Skin epidermis (tissue), 12 donors: ENCODE results near the gene RIOX2.

Source experiments
- H3K27ac ChIP-seq, 21 experiments: fragments of 200-600 bp; sonication (generic) in 11 of 21; one replicate each; pipeline ENCODE4 v1.5.0; 2020; ENCODE audit warnings: mild to moderate bottlenecking in 3 of 21, inconsistent platforms in 2 of 21, moderate library complexity in 2 of 21
- H3K4me3 ChIP-seq, 7 experiments: fragments of 200-600 bp; sonication (generic) in 2 of 7; one replicate each; pipeline ENCODE4 v1.5.0; 2020; ENCODE audit warnings: inconsistent platforms in 2 of 7, mild to moderate bottlenecking in 2 of 7, moderate library complexity in 1 of 7

Gene RIOX2

DNA sequence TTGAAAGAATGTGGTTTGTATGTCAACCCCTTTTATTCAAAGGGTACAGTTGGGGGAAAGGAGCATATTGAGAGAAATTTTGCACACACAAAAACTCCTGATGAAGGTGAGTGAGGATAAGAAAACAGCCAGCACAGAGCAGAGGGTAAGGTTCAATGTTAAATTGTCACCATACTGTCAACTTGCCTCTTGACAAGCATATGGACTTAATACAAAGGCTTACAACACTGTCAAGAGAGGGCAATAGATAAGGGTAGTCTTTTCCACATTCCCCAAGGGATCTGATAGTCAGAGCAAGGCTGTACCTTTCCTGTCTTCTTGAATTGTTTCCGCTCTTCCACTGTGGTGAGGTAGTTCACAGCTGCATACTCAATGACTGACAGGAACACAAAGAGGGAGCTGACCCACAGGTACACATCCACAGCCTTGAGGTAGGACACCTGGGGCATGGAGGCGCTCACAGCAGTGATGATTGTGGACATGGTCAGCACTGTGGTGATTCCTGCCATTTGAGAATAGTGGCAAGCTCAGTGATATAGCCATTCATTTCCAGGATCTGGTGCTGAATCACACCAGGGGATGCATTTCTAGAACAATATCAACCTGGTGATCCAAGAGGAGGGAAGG, 20.4 kb upstream of the RIOX2 start:
- H3K27ac ChIP-seq: no peak overlapping the region

DNA sequence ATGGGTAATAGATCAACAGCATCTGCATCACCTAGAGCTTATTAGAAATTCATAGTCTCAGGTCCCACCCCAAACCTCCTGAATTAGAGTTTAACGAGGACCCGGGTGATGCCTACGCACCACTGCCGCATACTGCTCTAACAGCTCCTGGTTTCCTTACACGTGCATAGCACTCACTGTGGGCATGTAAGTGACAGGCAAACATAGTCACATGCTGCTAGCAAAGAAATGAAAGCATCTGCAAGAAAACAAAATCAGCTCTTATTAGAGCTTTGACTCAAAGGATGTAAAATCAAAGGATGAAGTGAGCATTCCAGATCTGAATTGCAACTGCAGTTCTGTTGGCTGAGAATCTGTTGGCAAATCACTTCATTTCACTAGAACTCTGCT, 19.1 kb upstream of the RIOX2 start:
- Histone ChIP-seq H3K27ac (no peak overlapping the region), H3K4me3 (no peak overlapping the region)

More for the DNA sequence above, 20.4 kb upstream of the RIOX2 start:
- no peak overlapping the region for H3K4me3 ChIP-seq

DNA sequence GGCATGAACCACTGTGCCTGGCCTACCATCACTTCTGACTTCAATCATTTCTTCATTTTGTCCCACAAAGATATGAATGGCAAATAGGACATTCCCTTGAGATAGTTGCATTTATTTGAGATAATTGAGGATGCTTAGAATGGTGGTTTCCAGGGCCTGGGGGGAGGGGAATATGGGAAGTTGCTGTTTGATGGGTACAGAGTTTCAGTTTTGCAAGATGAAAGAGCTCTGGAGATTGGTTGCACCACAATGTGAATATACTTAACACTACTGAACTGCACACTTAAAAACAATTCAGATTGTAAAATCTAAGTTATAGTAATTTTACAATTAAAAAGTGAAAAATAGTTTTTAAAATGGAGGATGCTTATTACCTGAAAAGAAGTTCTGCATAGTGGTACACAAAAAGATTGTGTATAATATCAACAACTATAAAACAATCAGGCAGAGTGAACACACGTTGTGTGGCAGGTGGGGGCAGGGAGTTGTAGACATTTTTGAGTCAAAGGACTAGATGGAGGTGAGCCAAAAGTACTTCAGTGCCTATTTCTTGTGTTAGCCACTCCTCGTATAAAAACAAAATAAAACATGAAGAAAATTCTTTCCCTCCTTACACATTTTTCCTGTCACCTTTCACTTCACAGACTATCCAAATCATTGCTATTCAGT, 18.5 kb upstream of the RIOX2 start:
- H3K4me3 ChIP-seq: no peak overlapping the region
- H3K27ac ChIP-seq: no peak overlapping the region

DNA sequence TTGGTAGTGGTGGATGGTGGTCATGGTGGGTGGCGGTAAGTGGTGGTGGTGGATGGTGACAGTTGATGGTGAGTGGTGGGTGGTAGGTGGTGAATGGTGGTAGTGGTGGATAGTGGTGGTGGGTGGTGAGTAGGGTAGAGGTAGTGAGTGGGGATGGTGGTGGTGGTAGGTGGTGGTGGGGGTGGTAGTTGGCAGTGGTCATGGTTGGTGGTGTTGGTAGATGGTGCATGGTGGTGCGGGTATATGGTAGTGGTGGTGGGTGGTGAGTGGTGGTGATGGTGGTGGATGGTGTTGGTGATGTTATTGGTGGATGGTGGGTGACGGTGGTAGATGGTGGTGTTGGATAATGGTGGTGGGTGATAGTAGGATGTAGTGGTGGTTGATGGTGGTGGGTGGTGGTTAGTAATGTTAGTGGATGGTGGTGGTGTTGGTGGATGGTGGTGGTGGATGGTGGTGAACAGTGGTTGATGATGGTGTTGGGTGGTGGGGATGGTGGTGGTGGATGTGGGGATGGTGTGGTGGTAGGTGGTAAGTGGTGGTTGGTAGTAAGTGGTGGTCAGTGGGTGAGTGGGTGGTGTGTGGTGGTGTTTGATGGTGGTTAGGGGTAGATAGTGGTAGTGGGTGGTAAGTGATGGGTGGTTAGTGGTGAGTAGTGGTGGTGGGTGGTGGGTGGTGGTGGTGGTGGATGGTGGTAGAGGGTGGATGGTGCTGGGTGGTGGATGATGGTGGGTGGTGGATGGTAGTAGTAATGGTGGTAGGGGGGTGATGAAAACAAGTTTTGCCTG, 16.7 kb upstream of the RIOX2 start:
- Histone ChIP-seq H3K4me3 (no peak overlapping the region), H3K27ac (no peak overlapping the region)

DNA sequence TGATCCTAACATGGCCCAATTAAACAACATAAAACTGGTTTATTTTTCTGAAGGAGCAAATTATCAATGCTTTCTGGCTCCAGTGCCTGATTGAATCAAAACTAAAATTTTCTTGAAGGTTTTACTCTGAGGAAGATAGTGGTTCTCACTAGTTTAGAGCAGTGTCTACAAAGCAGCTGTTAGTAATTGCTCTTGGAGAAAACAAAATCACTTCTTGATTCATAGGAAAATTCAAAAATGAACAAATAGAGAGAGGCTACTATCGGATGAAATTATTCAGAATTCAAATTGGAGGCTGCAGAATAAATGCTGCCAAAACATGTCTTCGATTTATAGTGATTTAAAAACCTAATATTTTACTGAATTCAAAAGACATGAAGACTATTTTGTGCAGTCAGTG, 15.1 kb upstream of the RIOX2 start:
- Histone ChIP-seq H3K27ac (no peak overlapping the region), H3K4me3 (no peak overlapping the region)

DNA sequence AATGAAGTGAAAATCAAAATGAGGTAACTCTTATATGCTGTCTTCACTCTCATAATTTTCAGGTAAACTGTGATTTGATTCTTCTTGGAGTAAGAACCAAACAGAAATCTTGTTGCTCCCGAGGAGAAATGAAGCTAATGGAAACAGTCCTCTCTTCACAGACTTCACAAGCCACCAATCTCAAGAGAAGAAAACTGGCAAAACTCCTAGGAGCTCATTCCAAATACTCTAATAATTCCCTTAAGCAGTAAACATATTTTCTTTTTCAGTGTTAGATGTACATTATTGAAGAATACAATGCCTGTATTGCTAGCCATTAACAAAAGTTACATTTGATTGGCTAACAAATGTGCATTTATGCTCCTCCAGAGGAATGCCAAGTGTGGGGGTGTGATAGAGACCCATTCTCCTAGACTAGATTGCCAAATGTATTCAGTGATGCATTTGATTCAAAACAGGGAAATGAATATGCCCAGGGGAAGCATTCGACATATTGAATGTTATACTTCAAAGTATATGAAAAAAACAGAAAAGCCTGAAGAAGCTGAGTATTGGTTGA, 11.8 kb upstream of the RIOX2 start:
- no peak overlapping the region for H3K4me3 ChIP-seq
- peak overlapping the region in 1 of 21 experiments; percentile 8 for H3K27ac ChIP-seq

DNA sequence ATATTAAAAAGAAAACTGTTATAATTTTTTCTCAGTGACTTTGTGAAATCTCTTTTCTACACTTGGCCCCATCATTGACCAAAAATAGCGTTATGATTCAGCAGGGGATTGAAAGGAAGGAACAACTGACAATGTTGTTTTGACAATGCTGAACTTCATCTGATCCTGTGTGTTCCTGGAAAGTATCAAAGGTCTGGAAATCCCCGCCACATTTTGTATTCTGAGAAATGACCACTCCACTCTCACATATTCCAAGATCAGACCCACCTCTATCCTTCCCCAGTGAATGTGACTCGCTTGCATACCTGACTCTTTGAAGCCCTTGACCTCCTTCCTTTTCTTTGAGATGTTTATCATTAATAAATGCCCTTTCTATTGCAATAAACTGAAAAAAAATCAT, 9.7 kb upstream of the RIOX2 start:
- Histone ChIP-seq H3K4me3 (no peak overlapping the region), H3K27ac (peak overlapping the region in 3 of 21 experiments; percentile 2 to 54 (median 13))

DNA sequence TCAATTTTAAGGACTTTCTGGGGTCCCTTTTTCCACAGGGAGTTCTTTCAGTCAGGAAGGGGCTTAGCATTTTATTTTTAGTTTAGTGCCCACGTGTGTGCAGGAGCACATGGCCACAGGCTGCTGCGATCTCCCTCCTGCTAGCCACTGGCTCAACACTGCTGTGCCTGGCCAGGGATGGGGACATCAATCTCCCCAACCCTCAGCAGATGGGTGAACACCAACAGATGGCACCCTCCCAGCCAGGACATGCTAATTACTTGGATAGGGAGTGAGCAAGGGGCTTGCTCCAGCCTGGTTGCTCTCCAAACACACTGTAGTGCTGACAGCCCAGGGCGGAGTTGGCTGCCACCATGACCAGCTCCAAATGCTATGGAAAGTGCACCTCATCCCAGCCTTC, 7.4 kb upstream of the RIOX2 start:
- Histone ChIP-seq H3K27ac (no peak overlapping the region), H3K4me3 (no peak overlapping the region)

DNA sequence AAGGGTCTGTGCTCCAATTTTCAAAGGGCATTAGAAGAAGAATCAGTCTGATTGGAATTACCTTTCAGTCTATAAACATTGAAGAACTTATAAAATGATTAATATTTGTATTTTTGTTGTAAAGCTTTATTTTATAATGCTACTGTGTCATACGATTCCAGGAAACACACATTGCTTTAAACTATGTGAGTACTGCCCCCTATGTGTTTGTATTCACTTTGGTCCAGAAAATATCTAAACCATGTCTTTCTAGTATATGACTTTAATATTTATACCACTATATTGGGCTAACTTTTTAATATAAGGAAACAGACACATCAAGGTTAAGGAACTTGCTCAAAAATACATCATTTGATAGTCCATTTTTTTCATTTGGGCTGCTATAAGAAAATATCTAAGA, 3.2 kb upstream of the RIOX2 start:
- no peak overlapping the region for H3K4me3 ChIP-seq

DNA sequence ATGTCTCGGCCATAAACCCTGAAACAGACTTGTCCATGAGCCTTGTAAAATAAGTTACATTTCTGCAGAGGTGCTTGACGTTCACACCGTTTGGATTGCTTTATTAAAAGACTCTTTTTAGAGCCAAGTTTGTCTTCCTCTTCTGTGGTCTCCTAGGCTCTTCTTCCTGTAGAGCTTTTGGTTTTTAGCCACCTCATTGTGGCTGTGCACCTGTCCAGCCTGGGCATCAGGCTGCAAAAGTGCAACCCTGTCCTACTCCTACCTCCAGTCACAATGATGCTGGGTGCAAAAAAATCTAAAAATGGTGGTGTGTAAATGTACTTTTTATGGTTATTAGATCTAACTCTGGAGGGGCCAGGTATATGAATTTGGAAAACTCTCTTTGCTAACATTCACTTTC, 2.8 kb upstream of the RIOX2 start:
- Histone ChIP-seq H3K27ac (no peak overlapping the region), H3K4me3 (no peak overlapping the region)

More for the DNA sequence above, 3.2 kb upstream of the RIOX2 start:
- no peak overlapping the region for H3K27ac ChIP-seq

DNA sequence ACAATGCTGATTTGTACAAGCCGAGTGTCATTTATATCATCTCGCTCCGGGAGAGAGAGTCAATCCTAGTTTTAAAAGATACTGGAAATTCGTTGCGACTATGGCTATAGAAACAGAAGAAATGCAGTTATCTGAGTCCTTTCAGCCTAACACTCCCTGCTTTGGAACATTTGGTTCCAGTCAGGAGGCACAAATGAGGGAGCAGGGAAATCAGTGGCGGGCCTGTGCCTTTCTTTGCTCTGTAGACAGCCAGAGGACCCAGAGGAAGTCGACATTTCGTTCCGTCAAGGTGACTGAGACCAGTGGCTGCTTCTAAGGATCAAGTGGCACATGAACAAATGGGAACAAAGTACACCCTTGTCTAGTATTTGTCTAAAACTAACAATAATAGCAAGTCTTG, 745 bp upstream of the RIOX2 start:
- Histone ChIP-seq H3K4me3 (peak overlapping the region in 4 of 7 experiments; percentile 63 to 90 (median 80)), H3K27ac (peak overlapping the region in 8 of 21 experiments; percentile 82 to 99 (median 94))

DNA sequence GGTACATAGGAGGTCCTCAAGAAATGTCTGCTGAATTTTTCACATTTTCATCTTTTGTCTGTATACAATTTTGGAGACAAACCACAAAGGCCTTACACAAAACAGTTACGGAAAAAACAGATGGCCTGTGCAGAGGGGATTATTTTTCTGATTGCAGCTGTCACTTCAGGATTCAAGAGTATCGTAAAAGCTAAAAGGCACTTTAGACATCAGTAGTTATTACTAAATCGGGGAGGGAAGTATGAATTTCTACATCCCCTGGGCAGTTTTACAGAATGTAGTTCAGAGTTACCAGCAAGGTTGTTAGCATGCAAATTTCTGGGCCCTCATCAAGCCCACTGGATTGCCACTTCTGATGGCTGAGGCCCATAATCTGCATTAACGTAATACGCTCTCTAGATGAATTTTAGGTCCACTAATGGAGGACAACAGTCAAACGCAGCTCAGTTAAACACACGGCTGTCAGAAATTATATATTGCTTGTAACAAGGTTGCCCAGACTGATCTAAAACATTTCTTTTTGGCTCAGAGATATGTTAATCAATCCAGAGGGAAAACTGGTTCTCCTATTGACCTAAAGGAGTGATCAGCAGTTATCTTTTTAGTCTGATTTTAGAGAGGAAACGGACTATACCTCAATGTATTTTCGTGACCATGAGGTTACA, 1.1 kb downstream of the RIOX2 start:
- H3K27ac ChIP-seq: peak overlapping the region in 17 of 21 experiments; percentile 75 to 99 (median 89)
- peak overlapping the region; percentile 63 to 91 (median 84) for H3K4me3 ChIP-seq

DNA sequence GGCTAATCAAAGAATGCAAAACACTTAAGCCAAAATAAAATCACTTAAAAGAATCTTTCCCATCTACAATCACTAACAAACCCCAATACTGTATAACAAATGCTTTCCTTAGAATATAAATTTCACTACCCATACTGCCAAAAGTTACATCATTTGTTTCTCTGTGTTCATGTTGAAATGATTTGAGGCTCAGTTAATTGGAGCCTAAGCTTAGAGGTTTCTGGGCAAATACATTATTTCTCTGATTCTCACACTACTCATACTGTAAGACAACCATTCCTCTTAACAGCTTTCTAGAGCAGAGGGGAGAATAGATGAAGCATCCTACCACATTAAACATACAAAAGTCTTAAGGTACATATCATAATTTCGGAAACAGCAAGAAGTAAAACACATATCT, 2.1 kb downstream of the RIOX2 start:
- Histone ChIP-seq H3K27ac (no peak overlapping the region), H3K4me3 (no peak overlapping the region)

DNA sequence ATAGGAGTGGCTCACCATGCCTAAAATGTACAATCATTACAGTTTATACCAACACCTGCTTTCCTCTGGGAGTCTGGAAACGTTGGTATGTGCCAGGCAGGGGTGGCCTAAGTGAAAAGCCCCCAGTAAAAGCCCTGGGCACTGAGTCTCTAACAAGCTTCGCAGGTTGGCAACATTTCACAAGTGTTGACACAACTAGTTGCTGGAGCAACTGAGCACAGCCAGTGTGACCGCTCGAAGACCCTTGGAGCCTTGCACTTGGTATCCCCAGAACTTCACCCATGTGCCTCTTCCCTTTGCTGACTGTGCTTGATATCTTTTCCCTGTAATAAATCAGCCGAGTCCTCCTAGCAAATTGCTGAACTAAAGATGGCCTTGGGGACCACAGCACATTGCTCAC, 2.7 kb downstream of the RIOX2 start:
- Histone ChIP-seq H3K27ac (no peak overlapping the region), H3K4me3 (no peak overlapping the region)

DNA sequence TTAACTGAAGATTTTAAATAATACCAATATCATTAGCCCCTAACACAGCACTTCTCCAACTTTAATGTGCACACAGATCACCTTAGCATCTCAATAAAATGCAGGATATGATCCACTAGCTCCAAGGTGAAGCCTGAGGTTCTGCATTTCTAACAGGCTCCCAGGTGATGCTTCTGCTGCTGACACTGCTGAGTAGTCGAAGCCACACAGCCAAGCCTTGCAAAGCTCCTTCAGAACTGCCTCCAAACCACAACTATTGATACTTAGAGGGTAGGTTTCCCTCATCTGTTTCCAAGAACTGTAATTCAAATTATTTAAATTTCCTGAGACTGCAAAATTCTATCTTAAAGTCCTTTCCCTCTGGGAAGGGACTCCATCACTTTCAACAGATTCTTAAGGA, 3.9 kb downstream of the RIOX2 start:
- H3K27ac ChIP-seq: no peak overlapping the region
- H3K4me3 ChIP-seq: no peak overlapping the region

DNA sequence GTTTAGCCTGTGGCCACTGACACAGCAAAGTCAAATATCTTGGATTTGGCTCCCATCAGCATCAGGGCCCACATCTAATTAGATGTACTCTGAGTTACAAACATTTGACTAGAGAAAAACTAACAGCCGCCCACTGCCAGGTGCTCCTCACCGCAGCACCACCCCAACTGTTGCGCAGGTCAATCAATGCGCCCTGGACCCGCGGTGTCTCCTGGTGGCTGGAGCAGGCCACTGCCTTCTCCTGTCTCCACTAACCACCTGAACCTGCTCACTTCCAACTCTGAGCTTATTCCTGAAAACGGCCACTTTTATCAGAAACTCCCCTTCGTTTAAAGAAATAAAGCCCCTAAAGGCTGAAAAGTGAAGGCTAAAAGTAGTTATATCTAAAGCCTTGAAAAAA, 4.3 kb downstream of the RIOX2 start:
- no peak overlapping the region for H3K4me3 ChIP-seq
- no peak overlapping the region for H3K27ac ChIP-seq

DNA sequence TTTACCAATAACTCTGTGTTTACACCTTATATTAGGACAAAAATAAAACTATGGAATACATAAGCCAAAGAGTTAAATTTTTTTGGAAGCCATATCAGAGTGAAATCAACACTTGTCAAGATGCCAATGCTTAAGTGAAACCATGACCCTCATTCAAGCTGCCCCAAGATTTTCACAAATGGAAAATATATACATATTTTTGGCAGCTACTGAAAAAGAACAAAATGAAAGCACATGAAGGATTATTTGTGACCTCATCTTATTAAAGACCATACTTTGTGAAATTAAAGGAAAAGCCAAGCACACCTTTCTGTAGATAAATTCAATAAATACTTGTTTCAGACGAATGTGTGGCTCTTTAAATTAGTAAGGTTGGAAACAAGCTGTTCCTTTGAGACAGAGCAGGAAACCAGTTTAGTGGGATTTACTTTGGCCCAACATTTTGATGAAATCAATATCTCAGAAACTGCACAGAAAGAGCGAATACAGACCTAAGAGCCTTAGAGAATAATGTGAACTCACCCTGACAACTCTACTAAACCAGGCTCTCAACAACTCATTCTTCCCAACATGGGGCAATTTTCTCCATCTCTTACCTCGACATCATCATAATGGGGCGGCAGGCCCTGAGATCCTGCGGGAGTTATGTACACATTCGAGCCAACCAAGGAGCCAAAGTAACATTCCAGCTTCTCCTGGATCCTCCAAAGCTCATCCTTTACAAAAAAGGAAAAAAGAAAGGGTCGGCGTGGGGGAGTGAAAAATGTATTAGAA, 11.1 kb downstream of the RIOX2 start:
- Histone ChIP-seq H3K27ac (no peak overlapping the region), H3K4me3 (no peak overlapping the region)

DNA sequence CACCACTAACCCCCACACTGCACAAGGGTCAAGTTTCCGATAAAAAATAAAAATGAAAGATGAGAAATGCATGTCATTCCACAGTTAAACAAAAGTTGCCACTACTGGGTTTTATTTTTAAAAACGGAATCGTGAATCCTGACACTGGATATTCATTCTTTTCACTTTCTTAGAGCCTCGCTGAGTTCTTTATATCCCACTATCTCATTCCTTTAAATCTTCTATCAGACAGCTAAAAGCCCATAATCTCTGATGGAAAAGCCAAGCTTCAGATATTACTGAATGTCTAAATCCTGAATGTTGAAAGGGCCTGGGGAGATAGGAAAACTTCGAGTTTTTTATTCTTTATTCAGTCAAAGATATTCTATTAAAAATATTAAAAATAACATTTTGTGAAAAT, 11.7 kb downstream of the RIOX2 start:
- no peak overlapping the region for H3K27ac ChIP-seq

DNA sequence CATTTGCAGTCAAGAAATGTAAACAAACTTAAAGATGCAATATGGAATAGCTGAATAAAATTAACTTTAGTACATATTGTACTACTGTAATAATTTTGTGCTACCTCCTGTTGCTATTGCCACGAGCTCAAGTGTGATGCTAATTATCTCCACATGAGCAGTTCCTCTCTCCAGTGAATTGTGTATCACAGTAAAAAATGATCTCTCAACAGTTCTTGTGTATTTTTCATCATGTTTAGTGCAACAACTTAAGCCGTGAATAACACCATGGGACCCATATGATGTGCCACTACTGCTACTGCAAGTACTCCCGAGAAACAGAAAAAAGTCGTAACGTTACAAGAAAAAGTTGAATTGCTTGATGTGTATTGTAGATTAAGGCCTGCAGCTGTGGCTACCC, 12.4 kb downstream of the RIOX2 start:
- H3K4me3 ChIP-seq: no peak overlapping the region
- H3K27ac ChIP-seq: no peak overlapping the region

More for the DNA sequence above, 11.7 kb downstream of the RIOX2 start:
- no peak overlapping the region for H3K4me3 ChIP-seq
